Stimulated activated naive B cell treated with anti-CD40 and anti-IgM and Interleukin-4, amounts not matched to agents 10 μg/mL and 1 μg/mL and 100 μg/mL, for 72 hours (primary cell): Measurements from ENCODE around the gene TMEM18.
"Not testable (repeated sequence)": the region's sequence is repeated elsewhere in the genome, so short reads cannot be mapped to it uniquely, and the experiment has no call there.

Experiments used
- ATAC-seq, 2 donors: fragments of 150-1000 bp; cut with Tn5 transposase; replicated peaks; 2 replicates each; pipeline ENCODE4 v1.10.0; 2021; ENCODE audit warnings: moderate library complexity in 1 of 2
- DNase-seq: peaks from one replicate; pipeline ENCODE4 v3.0.0; 2021
- H3K27ac Mint-ChIP-seq: one replicate; pipeline ENCODE4 v1.8.0; 2022; ENCODE audit warnings: mild to moderate bottlenecking, mixed read lengths
- H3K27me3 Mint-ChIP-seq, 2 donors: one replicate each; pipeline ENCODE4 v1.8.0; 2022; ENCODE audit warnings: mixed read lengths in 2 of 2
- H3K36me3 Mint-ChIP-seq, 2 donors: one replicate each; pipeline ENCODE4 v1.8.0; 2022; ENCODE audit warnings: mixed read lengths in 2 of 2, mild to moderate bottlenecking in 1 of 2
- H3K4me1 Mint-ChIP-seq, 2 donors: one replicate each; pipeline ENCODE4 v1.8.0; 2022; ENCODE audit warnings: mixed read lengths in 2 of 2, mild to moderate bottlenecking in 1 of 2
- H3K4me3 Mint-ChIP-seq, 2 donors: one replicate each; pipeline ENCODE4 v1.8.0; 2022; ENCODE audit warnings: mild to moderate bottlenecking in 2 of 2, mixed read lengths in 2 of 2, moderate library complexity in 1 of 2
- H3K9me3 Mint-ChIP-seq, 2 donors: one replicate each; pipeline ENCODE4 v1.8.0; 2022; ENCODE audit warnings: mixed read lengths in 2 of 2, mild to moderate bottlenecking in 1 of 2

Gene TMEM18

DNA sequence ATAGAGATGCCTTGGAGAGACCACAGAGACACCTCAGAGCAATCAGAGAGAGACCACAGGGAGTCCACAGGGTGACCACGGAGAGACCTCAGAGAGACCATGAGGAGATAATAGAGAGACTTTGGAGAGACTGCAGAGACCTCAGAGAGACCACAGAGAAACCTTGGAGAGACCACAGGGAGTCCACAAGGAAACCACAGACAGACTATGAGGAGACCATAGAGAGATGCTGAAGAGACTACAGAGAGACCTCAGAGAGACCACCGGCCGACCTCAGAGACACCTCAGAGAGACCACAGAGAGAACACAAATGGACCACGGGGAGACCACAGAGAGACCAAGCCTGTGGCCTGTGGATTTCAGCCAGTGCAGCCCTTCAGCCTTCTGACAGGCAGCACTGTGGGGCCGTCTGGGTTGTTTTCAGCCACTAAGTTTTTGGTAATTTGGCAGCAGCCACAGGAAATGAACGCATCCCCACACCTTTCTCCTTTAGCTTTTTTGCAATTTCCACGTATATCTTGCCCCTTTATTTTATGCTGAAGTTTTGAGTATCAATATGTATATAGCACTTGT is 11.4 kb upstream of the TMEM18 start:
- Mint-ChIP-seq H3K36me3 (peaks cover 37 to 55% of the 10 kb centered on the region in 2 donors), H3K4me1 (peaks cover 27 to 29% of the 10 kb centered on the region in 2 donors), H3K9me3 (peaks cover 25% of the 10 kb centered on the region in 2 donors), H3K4me3 (no peak overlapping the region), H3K27me3 (no peaks in the 10 kb centered on the region), H3K27ac (no peak overlapping the region)
- ATAC-seq = no peak
- no peak for DNase-seq

DNA sequence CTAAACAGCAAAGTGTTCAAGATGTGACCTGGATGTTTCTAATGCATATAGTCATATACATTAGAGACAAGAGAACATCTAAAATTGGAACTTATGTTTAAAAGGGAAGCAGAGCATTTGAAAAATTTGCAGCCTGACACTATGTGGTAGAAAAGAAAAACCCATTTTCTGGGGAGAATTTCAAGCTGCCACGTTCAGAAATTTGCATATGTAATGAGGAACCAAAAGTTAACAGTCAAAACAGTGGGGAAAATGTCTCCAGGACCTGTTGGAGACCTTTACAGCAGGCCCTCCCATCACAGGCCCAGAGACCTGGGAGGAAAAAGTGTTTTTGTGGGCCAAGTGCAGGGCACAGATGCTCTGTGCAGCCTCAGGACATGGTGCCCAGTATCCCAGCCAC is 8.2 kb upstream of the TMEM18 start:
- H3K36me3 Mint-ChIP-seq = peaks cover 51 to 75% of the 10 kb centered on the region in 2 donors
- ATAC-seq = peak; percentile 90 to 94
- no peaks in the 10 kb centered on the region for H3K27me3 Mint-ChIP-seq
- no peak for DNase-seq
- peaks cover 18 to 19% of the 10 kb centered on the region in 2 donors for H3K4me1 Mint-ChIP-seq
- H3K27ac Mint-ChIP-seq = peak overlapping the region; percentile 89
- peak overlapping the region in 1 of 2 donors; percentile 52 for H3K4me3 Mint-ChIP-seq
- peaks cover 24 to 28% of the 10 kb centered on the region in 2 donors for H3K9me3 Mint-ChIP-seq

DNA sequence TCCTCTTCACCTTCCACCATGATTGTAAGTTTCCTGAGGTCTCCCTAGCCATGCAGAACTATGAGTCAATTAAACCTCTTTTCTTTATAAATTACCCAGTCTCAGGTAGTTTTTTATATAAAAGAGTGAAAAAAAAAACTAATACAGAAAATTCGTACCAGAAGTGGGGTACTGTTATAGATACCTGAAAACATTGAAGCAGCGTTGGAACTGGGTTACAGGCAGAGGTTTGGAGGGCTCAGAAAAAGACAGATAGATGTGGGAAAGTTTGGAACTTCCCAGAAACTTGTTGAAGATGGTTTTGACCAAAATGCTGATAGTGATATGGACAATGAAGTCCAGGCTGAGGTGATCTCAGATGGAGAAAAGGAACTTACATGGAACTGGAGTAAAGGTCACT is 7.7 kb upstream of the TMEM18 start:
- peaks cover 13 to 16% of the 10 kb centered on the region in 2 donors for H3K4me1 Mint-ChIP-seq
- not testable (repeated sequence) for ATAC-seq, DNase-seq, H3K4me3 Mint-ChIP-seq, H3K27me3 Mint-ChIP-seq
- H3K9me3 Mint-ChIP-seq = peaks cover 24 to 28% of the 10 kb centered on the region in 2 donors
- peaks cover 51 to 72% of the 10 kb centered on the region in 2 donors for H3K36me3 Mint-ChIP-seq
- peak overlapping the region; percentile 89 for H3K27ac Mint-ChIP-seq

DNA sequence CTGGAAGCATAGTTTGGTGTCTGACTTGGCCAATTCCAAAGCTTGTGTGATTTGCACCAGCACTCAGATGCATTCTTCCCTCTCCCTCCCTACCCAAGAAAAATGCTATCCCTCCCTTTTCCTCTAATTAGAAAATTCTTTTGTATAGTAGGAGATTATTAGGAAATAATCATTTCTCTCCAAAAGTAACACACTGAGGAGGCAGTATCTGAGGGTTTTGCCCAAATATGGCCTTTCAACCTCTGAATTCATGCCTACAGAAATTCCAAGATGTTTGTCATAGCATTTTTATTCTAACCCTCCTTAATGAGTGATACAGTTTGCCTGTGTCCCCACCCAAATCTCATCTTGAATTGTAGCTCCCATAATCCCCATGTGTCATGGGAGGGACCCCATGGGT is 5.0 kb upstream of the TMEM18 start:
- Mint-ChIP-seq H3K9me3 (peaks cover 22 to 34% of the 10 kb centered on the region in 2 donors), H3K27me3 (no peaks in the 10 kb centered on the region), H3K36me3 (peaks cover 55 to 69% of the 10 kb centered on the region in 2 donors), H3K27ac (no peak overlapping the region), H3K4me1 (peaks cover 19 to 22% of the 10 kb centered on the region in 2 donors), H3K4me3 (no peak overlapping the region)
- no peak for ATAC-seq
- DNase-seq = no peak

DNA sequence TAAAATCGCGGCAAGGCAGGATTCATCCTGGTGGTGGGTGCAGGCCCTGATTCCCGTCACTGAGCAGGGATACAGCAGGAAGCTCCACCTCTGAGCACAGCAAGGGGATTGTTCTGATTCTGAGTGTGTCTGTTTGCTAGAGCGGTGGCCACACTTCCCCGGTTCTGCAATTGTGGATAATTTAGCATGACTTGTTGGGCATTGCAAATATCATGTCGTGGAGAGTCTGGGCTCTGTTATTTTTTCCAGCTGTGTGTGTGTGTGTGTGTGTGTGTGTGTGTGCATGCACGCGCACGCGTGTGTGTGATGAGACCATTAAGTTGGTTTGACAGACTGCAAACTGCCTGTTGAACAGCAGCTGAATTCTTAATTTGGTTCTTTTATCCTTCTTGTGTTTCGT is 4.1 kb upstream of the TMEM18 start:
- Mint-ChIP-seq H3K36me3 (peaks cover 50 to 64% of the 10 kb centered on the region in 2 donors), H3K9me3 (peaks cover 18 to 28% of the 10 kb centered on the region in 2 donors), H3K27ac (no peak overlapping the region), H3K4me1 (peaks cover 24 to 25% of the 10 kb centered on the region in 2 donors), H3K27me3 (no peaks in the 10 kb centered on the region), H3K4me3 (no peak overlapping the region)
- ATAC-seq = no peak
- no peak for DNase-seq

DNA sequence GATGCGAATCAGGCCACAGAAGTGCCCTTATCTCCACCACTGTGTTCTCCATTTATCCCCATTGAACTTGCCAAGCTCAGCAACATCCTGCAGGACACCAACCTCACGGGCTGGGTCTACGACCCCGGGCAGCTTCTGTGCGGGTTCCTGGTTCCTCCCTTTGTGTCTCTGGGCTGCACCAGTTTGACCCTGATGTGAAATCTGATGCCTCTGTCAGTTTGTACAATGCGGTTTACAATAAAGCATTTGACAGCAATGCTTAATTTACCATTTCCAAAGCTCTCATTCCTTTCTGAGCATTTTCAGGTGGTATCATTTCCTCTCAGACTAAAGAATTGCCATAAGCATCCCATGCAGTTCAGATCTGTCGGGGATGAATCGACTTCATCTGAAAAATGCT is 3.3 kb upstream of the TMEM18 start:
- DNase-seq (no peak), ATAC-seq (no peak)
- H3K27ac Mint-ChIP-seq = no peak overlapping the region
- peaks cover 15 to 25% of the 10 kb centered on the region in 2 donors for H3K9me3 Mint-ChIP-seq
- H3K27me3 Mint-ChIP-seq = no peaks in the 10 kb centered on the region
- peaks cover 27 to 30% of the 10 kb centered on the region in 2 donors for H3K4me1 Mint-ChIP-seq
- no peak overlapping the region for H3K4me3 Mint-ChIP-seq
- peaks cover 47 to 62% of the 10 kb centered on the region in 2 donors for H3K36me3 Mint-ChIP-seq

DNA sequence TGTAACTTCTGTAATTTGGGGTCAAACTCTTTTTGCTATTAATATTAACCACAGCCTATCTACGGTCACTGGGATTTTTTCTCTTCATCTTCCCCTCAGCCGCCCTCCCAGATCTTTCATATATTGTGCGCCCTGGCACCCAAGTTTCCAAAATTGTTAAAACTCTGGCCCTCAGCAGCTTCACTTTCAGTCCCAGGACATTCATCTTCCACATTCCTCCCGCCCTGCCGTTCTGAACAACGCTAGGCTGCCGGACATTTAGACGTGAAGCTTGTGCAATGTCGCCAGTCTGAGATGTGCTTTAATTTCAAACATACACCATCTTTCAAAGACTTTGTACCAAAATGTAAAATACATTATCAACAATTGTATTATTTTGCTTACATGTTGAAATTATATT is 1.8 kb upstream of the TMEM18 start:
- H3K36me3 Mint-ChIP-seq = peaks cover 34 to 54% of the 10 kb centered on the region in 2 donors
- H3K4me3 Mint-ChIP-seq = peak overlapping the region; percentile 93 to 97

DNA sequence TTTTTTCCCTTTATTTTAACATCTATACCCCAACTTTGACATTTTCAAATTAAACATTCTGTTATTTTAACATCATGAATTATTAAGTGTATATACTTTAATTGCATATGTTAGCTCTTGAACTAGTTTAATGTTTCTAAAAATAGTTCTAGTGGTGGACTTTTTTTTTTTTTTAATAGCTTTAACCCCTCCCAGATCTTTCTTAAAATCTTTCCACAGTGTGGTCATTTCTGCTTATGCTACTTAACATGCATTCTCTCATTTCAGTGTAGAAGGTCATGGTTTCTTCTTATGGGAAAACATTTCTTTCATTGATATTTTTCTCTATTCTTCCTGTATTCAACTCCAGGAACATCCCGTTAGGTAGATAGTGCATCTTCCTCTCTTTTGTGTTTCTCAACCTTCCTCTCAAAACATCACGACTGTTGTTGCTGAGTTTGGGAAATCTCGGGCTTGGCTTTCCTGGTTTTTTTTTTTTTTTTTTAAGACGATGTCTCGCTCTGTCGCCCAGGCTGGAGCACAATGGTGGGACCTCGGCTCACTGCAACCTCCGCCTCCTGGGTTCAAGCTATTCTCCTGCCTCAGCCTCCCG is 849 bp upstream of the TMEM18 start:
- H3K27me3 Mint-ChIP-seq = no peaks in the 10 kb centered on the region
- peak overlapping the region; percentile 99 for H3K27ac Mint-ChIP-seq
- H3K36me3 Mint-ChIP-seq = peaks cover 32 to 47% of the 10 kb centered on the region in 2 donors

More for the DNA sequence above, 1.8 kb upstream of the TMEM18 start:
- no peak for ATAC-seq
- H3K4me1 Mint-ChIP-seq = peaks cover 32 to 39% of the 10 kb centered on the region in 2 donors
- no peaks in the 10 kb centered on the region for H3K27me3 Mint-ChIP-seq
- peaks cover 4 to 13% of the 10 kb centered on the region in 2 donors for H3K9me3 Mint-ChIP-seq
- H3K27ac Mint-ChIP-seq = peak overlapping the region; percentile 99
- DNase-seq = no peak

DNA sequence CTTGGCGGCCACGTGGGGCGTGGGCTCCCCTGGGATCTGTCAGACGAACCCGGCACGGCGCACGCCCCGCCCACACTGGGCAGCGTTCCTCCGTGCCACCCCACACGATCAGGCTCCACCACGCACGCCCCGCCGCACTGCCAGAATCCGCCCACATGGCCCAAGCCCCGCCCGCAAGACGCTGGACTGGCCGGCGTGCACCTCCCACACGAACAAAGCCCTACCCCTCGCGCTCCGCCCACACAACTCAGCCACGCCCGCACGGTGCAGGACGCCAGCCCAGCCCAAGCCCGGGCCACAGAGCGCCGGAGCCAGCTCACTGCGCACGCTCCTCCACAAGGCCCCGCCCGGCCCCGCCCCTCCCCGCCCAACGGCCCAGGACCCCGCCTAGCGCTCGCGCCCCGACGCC is 555 bp downstream of the TMEM18 start:
- H3K9me3 Mint-ChIP-seq = peaks cover 2 to 6% of the 10 kb centered on the region in 2 donors
- peak overlapping the region; percentile 94 for H3K27ac Mint-ChIP-seq
- peak; percentile 82 to 84 for ATAC-seq
- H3K4me3 Mint-ChIP-seq = peak overlapping the region; percentile 91 to 95
- H3K27me3 Mint-ChIP-seq = no peaks in the 10 kb centered on the region
- H3K36me3 Mint-ChIP-seq = peaks cover 28 to 45% of the 10 kb centered on the region in 2 donors
- DNase-seq = peak; percentile 98
- H3K4me1 Mint-ChIP-seq = peaks cover 40 to 53% of the 10 kb centered on the region in 2 donors

More for the DNA sequence above, 849 bp upstream of the TMEM18 start:
- Mint-ChIP-seq H3K4me1 (peaks cover 38 to 47% of the 10 kb centered on the region in 2 donors), H3K4me3 (peak overlapping the region; percentile 93 to 97), H3K9me3 (peaks cover 2 to 9% of the 10 kb centered on the region in 2 donors)
- DNase-seq (no peak), ATAC-seq (no peak)

DNA sequence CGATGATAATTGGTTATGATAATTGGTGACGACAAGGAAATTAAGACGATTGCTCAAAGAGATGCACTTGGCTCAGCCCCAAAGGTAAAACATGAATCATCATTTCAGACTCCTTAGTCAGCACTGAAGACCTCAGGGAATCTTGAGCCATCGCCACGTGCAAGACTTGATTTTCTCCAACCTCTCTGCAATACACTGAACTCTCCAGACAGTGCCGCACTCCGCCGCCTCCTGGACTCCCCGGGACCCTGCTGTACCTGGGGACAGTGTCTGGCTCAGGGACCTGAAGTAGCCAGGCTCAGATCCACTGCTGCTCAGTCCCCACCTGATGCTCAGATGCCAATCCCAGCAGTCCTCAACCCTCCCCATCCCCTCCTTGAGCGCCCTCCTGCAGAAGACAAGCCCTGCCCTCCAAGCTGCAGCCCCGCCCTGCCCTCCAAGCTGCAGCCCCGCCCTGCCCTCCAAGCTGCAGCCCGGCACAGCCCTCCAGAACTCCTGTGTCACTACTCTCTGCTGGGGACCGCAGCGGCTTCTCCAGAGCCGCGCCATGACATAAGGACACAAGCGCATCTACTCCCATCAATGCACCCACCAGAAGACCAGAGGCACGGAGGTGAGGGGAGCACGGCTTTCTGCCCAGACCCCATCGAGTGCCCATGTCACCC is 1.1 kb downstream of the TMEM18 start:
- H3K27ac Mint-ChIP-seq = peak overlapping the region; percentile 94
- H3K4me1 Mint-ChIP-seq = peaks cover 40 to 53% of the 10 kb centered on the region in 2 donors
- H3K36me3 Mint-ChIP-seq = peaks cover 22 to 43% of the 10 kb centered on the region in 2 donors
- DNase-seq = no peak
- no peaks in the 10 kb centered on the region for H3K27me3 Mint-ChIP-seq
- ATAC-seq = peak; percentile 19 to 41
- H3K9me3 Mint-ChIP-seq = peaks cover 2 to 6% of the 10 kb centered on the region in 2 donors
- H3K4me3 Mint-ChIP-seq = peak overlapping the region; percentile 91 to 95

DNA sequence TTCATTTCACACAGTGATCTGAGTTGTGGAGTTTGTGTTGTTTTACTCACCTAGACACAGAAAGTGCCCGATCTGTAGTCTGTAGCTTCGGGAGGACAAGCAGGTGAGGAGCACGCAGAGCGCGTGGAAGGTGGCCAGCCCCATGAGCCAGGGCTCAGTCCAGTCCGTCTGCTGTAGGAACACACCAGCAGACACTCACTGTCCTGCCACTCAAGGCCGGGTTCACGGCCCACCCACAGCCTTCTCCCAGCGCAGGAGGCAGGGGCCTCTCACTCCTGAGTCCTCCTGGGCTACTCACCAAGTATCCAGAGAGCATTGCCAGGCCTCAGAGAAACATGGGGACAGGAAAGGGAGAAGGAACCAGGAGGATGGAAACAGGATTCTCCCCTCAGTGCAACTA is 1.7 kb downstream of the TMEM18 start:
- peak overlapping the region; percentile 87 for H3K27ac Mint-ChIP-seq
- peaks cover 2 to 6% of the 10 kb centered on the region in 2 donors for H3K9me3 Mint-ChIP-seq
- peak overlapping the region; percentile 48 to 52 for H3K4me3 Mint-ChIP-seq
- ATAC-seq = no peak
- no peak for DNase-seq
- no peaks in the 10 kb centered on the region for H3K27me3 Mint-ChIP-seq
- peaks cover 28 to 43% of the 10 kb centered on the region in 2 donors for H3K36me3 Mint-ChIP-seq
- H3K4me1 Mint-ChIP-seq = peaks cover 40 to 53% of the 10 kb centered on the region in 2 donors

DNA sequence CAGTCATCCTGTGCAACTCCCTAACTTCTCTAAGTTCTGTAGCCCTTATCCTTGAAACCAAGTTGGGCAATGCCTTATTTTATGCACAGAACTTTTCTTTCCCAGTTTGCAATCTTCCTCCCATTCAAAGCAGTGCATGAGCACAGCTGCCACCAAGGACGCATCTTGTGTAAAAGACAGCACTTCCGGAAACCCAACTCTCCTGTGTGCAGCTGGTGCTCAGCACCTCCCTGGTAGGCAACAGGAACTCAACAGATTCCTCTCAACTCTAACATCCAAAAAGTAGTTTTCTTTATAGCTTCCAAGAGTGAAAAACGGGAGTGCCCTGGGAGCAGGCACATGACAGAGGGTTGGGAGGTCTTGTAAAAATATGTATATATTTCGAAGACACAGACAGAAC is 2.2 kb downstream of the TMEM18 start:
- peak overlapping the region in 1 of 2 donors; percentile 0 for H3K4me3 Mint-ChIP-seq
- no peak for DNase-seq
- H3K27ac Mint-ChIP-seq = no peak overlapping the region
- H3K4me1 Mint-ChIP-seq = peaks cover 40 to 53% of the 10 kb centered on the region in 2 donors
- no peaks in the 10 kb centered on the region for H3K27me3 Mint-ChIP-seq
- ATAC-seq = no peak
- H3K9me3 Mint-ChIP-seq = peaks cover 2 to 6% of the 10 kb centered on the region in 2 donors
- peaks cover 31 to 46% of the 10 kb centered on the region in 2 donors for H3K36me3 Mint-ChIP-seq

DNA sequence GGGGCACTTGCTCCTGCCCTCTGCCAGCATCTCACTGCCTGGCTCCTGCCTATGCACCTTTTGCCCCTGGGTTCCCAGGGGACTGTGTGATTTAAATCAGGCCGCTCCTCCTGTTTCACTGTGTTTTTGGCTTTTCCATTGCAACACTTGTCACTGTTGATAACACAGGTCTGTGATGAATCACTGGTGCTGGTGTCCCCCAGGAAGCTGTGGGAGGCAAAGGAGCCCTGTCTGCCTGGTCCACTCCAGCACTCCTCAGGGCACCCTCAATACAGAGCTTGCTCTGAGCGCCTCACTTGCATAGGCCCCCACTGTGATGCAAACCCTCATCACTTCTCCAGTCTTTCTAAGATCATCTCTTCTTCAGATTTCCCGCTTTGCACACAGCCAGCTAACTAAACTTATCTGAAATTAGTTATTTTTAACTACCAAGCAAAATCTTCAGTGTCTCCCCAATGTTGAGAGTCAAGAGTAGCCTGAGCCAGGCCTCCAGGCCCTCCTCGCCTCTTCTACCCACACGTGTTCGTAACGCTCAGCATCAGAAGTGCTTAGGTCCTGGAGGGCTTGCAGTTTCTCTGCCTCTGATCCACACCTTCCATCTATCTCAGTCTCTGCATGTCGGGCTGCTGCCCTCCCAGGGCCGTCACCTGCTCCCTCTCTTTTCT is 2.8 kb downstream of the TMEM18 start:
- Mint-ChIP-seq H3K4me1 (peaks cover 40 to 53% of the 10 kb centered on the region in 2 donors), H3K27ac (no peak overlapping the region), H3K4me3 (peak overlapping the region in 1 of 2 donors; percentile 0), H3K36me3 (peaks cover 33 to 52% of the 10 kb centered on the region in 2 donors), H3K27me3 (no peaks in the 10 kb centered on the region), H3K9me3 (peaks cover 2 to 6% of the 10 kb centered on the region in 2 donors)
- DNase-seq (no peak), ATAC-seq (no peak)
